Left lung (tissue), 10 donors: ENCODE data around the gene MRPL18. TPM values are rescaled to one million over a fixed set of nuclear protein-coding genes. Genes with fewer than 3 reads are reported as not detected.
"Not testable (repeated sequence)": the region's sequence is repeated elsewhere in the genome, so short reads cannot be mapped to it uniquely, and the experiment has no call there.

ENCODE experiments used
- ATAC-seq: fragments of 200-7000 bp; cut with Tn5 transposase; one replicate; pipeline ENCODE4 v1.9.1; 2020; ENCODE audit warnings: moderate library complexity
- DNase-seq, 4 donors: peaks; one replicate each; pipeline ENCODE4 v3.0.0-alpha.2; 2013 to 2020
- H3K27ac ChIP-seq, 2 donors: fragments of 200-600 bp; sonication (generic) in 1 of 2; one replicate each; pipeline versions ENCODE4 v1.5.0 to v1.8.0; 2020 to 2021
- H3K27me3 ChIP-seq, 2 donors: fragments of 200-600 bp; sonication (generic) in 1 of 2; one replicate each; pipeline versions ENCODE4 v1.5.0 to v1.8.0; 2020 to 2021
- H3K36me3 ChIP-seq, 2 donors: fragments of 200-600 bp; sonication (generic) in 1 of 2; one replicate each; pipeline versions ENCODE4 v1.5.0 to v1.8.0; 2020 to 2021
- H3K4me1 ChIP-seq, 2 donors: fragments of 200-600 bp; one replicate each; pipeline ENCODE4 v1.8.0; 2021
- H3K4me3 ChIP-seq, 2 donors: fragments of 200-600 bp; sonication (generic) in 1 of 2; one replicate each; pipeline versions ENCODE4 v1.5.0 to v1.8.0; 2020 to 2021; ENCODE audit warnings: mild to moderate bottlenecking in 1 of 2
- H3K9me3 ChIP-seq, 2 donors: fragments of 200-600 bp; sonication (generic) in 1 of 2; one replicate each; pipeline versions ENCODE4 v1.5.0 to v1.8.0; 2020 to 2021
- CTCF ChIP-seq, 2 donors: fragments of 200-600 bp; sonication (generic) in 1 of 2; IDR thresholded peaks; one replicate each; pipeline versions ENCODE4 v1.5.0 to v1.8.0; 2021; ENCODE audit warnings: antibody characterized with exemption in 2 of 2
- intact Hi-C, 2 donors: fragments of 100-400 bp; cut with DNase I; formaldehyde crosslinking; loops; one replicate each; pipeline versions ENCODE4 v1.11.2 to v1.14.2; 2022
- polyA plus RNA-seq, 6 donors: library from polyadenylated mRNA; unstranded; fragments of 120-200 nt; gene quantifications; one replicate each; pipeline ENCODE4 v1.2.1, GENCODE V29; 2013; ENCODE audit not compliant: insufficient read length in 6 of 6
- total RNA-seq, 2 donors: library from RNA; stranded (reverse); fragmentation: NEBNext Ultra II Directional; extraction: Animal tissue kit (Norgen Biotek cat#: 25700); gene quantifications; one replicate each; pipeline ENCODE4 v1.2.1, GENCODE V29; 2021
- donor health status: DM: no; HTN: yes; CAD: no.
- donor health status: DM: no; HTN: no; CAD: no.

The MRPL18 gene
- total and polyA plus RNA-seq, 8 donors = 49.8 to 67.5 (median 56.8) TPM

DNA sequence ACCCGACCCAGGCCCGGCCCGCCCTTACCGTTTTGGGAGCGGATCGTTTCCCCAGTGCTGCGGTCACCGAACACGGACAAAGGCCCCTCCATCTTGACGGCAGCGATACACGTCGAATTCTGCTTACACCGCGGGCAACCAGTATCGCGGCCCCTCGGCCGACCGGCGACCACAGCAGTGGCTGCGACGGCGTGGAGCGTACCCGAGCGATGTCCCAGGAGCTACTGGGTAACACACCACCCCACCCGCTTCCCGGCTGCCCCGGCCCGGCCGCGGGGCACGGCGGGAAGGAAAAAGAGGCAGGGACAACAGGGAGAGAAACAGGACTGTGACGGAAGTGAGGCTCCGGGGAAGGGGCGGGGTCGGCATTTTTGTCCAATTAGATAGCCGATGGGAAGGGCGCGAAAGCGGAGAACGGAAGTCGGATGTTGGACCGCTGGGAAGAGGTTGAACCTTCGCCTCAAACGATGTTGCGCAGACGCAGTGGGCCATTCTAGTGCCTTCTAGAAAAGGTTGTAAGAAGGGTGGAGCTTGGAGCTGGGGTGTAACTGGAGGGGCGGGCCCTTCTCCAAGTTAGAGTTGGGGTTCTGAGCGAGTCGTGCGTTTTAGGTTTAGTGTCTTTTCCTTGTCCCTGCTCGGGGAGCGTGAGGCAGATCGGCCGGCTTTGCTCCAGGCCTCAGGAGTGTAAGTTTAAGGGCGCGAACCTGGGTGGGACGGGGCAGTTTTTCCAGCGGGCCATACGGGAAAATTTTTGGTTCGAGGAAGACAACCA lies 704 bp upstream of the MRPL18 start, which contains the start of gene TCP1:
TCP1 (minus strand) TSS at position 226 of the 772 bp plus-strand sequence; CDS start at position 92, 134 bp downstream.
- Histone ChIP-seq H3K9me3 (no peaks in the 10 kb centered on the region), H3K27me3 (no peaks in the 10 kb centered on the region), H3K4me1 (peaks cover 25 to 65% of the 10 kb centered on the region in 2 donors), H3K36me3 (peaks cover 0 to 52% of the 10 kb centered on the region in 2 donors), H3K27ac (peak within 1 kb of the TSS; percentile 89 to 97), H3K4me3 (peak within 1 kb of the TSS; percentile 100)
- peak; percentile 98 to 100 (median 100) for DNase-seq
- ATAC-seq = peak; percentile 88
- intact Hi-C loops = no loop called here
- no peak for TF ChIP-seq CTCF (IDR thresholded peaks at IDR 0.05)

DNA sequence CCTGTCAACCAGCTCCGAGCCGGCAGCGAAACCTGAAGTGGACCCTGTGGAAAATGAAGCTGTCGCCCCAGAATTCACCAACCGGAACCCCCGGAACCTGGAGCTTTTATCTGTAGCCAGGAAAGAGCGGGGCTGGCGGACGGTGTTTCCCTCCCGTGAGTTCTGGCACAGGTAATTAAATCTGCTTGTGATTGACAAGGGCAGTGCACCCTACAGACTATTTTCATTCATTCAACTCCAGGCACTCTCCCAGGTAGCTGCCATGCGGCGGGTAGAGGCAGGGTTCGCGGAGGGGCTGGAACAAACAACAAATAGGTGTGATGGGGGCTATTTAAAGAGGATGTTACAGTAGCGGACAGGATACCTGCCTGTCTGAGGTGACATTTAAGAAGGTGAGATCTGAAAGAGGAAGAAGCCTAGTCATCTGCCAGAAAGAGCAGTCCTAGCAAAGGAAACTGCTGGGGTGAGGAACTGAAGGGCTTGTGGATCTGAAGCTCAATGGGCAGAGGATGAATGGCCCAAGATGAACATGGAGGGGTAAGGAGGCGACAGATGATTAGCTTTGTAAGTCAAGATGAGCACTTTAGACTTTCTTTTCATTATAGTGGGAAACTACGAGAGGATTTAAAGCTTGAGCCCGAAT lies 810 bp downstream of the MRPL18 start:
- ATAC-seq (no peak), DNase-seq (no peak)
- Histone ChIP-seq H3K36me3 (peaks cover 0 to 45% of the 10 kb centered on the region in 2 donors), H3K4me3 (peak overlapping the region; percentile 100), H3K27me3 (no peaks in the 10 kb centered on the region), H3K9me3 (no peaks in the 10 kb centered on the region), H3K27ac (peak overlapping the region; percentile 89 to 97), H3K4me1 (peaks cover 25 to 59% of the 10 kb centered on the region in 2 donors)
- intact Hi-C loops = no loop called here
- TF ChIP-seq CTCF (IDR thresholded peaks at IDR 0.05) = no peak

DNA sequence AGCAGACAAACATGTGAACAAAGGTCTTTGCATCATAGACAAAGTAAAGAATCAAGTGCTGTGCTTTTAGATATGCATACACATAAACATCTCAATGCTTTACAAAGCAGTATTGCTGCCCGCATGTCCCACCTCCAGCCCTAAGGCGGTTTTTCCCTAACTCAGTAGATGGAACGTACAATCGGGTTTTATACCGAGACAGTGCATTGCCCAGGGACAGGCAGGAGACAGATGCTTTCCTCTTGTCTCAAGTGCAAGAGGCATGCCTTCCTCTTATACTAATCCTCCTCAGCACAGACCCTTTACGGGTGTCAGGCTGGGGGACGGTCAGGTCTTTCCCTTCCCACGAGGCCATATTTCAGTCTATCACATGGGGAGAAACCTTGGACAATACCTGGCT lies 4.7 kb downstream of the MRPL18 start:
- intact Hi-C loops, DNase-seq, ATAC-seq, H3K9me3 ChIP-seq, H3K4me3 ChIP-seq, H3K27me3 ChIP-seq: not testable (repeated sequence)
- Histone ChIP-seq H3K4me1 (peaks cover 14 to 32% of the 10 kb centered on the region in 2 donors), H3K27ac (peak overlapping the region in 1 of 2 donors; percentile 23), H3K36me3 (peaks cover 0 to 71% of the 10 kb centered on the region in 2 donors)

DNA sequence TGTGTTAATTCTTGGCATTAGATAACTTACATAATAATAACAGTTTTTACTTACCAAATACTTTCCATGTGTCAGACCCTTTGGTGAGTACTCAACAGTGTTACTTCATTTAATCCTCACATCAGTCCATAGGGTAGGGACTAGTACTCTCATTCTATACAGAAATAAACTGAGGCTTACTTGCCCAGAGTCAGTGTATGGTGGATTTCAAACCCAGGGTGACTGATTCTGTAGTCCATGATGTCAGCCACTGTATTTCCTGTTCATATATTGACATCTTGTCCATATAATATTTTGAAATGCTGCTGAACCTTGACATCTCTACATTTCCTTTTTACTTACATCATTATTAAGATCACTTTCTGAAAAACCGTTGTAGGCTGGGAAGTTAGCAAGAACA lies 7.3 kb downstream of the MRPL18 start:
- intact Hi-C loops = no loop called here
- Histone ChIP-seq H3K27ac (no peak overlapping the region), H3K36me3 (peaks cover 0 to 66% of the 10 kb centered on the region in 2 donors)

More for the DNA sequence above, 7.3 kb downstream of the MRPL18 start:
- H3K4me1 ChIP-seq = peaks cover 9 to 21% of the 10 kb centered on the region in 2 donors
- no peak overlapping the region for H3K4me3 ChIP-seq
- ATAC-seq (no peak), DNase-seq (no peak)
- H3K27me3 ChIP-seq = no peaks in the 10 kb centered on the region
- no peak for TF ChIP-seq CTCF (IDR thresholded peaks at IDR 0.05)
- H3K9me3 ChIP-seq = no peaks in the 10 kb centered on the region
